GM20000 (cell line): ENCODE measurements around the gene C20orf173.
"Not testable (repeated sequence)": the region's sequence is repeated elsewhere in the genome, so short reads cannot be mapped to it uniquely, and the experiment has no call there.

Source experiments
- DNase-seq: peaks from one replicate; pipeline ENCODE4 v3.0.0; 2012; ENCODE audit warnings: low spot score
- CTCF ChIP-seq: IDR thresholded peaks from 2 replicates; pipeline ENCODE4 v1.5.1; 2012; ENCODE audit warnings: mild to moderate bottlenecking, control low read depth; ENCODE audit errors: extremely low read depth, missing control alignments

Gene C20orf173

GRCh38 chr20:35560105-35560511, 30.7 kb upstream of the C20orf173 start:
- no peak for TF ChIP-seq CTCF

GRCh38 chr20:35559042-35559693, 29.7 kb upstream of the C20orf173 start:
- no peak for TF ChIP-seq CTCF
- DNase-seq = no peak

More at GRCh38 chr20:35560105-35560511, 30.7 kb upstream of the C20orf173 start:
- no peak for DNase-seq

GRCh38 chr20:35558451-35558850, 29.0 kb upstream of the C20orf173 start:
- DNase-seq = no peak
- TF ChIP-seq CTCF = no peak

GRCh38 chr20:35556871-35557270, 27.4 kb upstream of the C20orf173 start:
- TF ChIP-seq CTCF = no peak
- DNase-seq = no peak

- TF ChIP-seq CTCF = no peak
- DNase-seq = no peak
Measured at GRCh38 chr20:35555951-35556645, 26.6 kb upstream of the C20orf173 start.

GRCh38 chr20:35555461-35555860, 26.0 kb upstream of the C20orf173 start:
- DNase-seq = not testable (repeated sequence)

- TF ChIP-seq CTCF = no peak
- DNase-seq = no peak
Measured at GRCh38 chr20:35552914-35553313, 23.5 kb upstream of the C20orf173 start.

- no peak for TF ChIP-seq CTCF
- no peak for DNase-seq
Measured at GRCh38 chr20:35551503-35551902, 22.1 kb upstream of the C20orf173 start.
